HG03064 (cell line): ENCODE results near the gene NABP1.

Source experiments
- ATAC-seq: cut with Tn5 transposase; IDR thresholded peaks from one replicate; pipeline ENCODE4 v1.9.1; 2021; ENCODE audit warnings: low read depth; ENCODE audit not compliant: unreplicated experiment

NABP1 gene

GRCh38 chr2:191646163-191646902, 31.6 kb upstream of the NABP1 start:
- ATAC-seq = no peak

GRCh38 chr2:191649519-191649918, 28.4 kb upstream of the NABP1 start:
- ATAC-seq = no peak

- ATAC-seq = peak; percentile 98
Measured at GRCh38 chr2:191650896-191651773, 26.8 kb upstream of the NABP1 start.

DNA sequence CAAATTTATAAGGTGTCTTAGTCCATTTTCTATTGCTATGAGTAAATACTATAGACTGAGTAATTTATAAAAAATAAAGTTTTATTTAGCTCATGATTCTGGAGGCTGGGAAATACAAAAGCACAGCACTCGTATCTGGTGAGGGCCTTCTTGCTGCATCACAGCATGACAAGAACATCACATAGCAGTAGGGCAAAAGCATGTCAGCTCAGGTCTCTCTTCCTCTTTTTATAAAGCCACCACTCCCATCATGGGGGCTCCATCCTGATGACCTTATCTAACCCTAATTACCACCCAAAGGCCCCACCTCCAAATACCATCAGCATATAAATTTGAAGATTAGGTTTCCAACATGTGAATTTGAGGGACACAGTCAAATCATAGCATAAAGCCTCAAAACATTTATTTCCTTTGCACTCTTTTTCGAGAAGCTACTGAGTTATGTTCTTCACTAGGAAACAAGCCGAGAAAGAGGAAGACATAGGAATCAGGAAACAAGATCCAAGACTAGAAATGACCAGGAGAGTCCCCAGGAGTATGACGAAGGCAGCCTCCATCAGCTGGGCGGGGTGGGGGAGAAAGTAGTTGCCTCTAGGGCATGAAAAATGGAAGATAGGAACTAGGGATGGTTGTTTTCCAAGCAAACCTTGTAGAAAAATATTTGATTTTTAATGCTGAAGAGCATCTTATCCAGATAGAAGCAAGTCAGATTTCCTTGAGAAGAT, 24.1 kb upstream of the NABP1 start:
- no peak for ATAC-seq

- ATAC-seq = no peak
Measured at GRCh38 chr2:191656391-191656790, 21.5 kb upstream of the NABP1 start.

- ATAC-seq = no peak
Measured at GRCh38 chr2:191656792-191657191, 21.1 kb upstream of the NABP1 start.

DNA sequence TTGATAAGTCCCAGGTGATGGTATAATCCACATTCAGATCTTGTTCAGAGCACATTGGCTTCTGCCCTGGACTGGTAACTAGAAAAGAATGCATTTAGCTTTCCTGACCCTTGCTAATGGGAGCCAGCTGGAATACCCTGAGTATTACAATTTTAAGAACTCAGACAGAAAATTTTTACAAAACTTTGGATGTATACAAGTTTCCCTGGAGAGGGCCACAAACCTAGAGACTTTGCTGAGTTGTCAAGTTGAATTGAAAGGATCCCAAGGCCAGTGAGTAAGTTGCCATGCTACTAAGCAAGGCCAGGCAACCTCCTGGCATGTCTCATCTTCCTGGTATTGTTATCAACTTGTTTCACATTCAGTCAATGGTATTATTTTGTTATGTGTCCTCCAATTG, 20.0 kb upstream of the NABP1 start:
- ATAC-seq = no peak

GRCh38 chr2:191659198-191659597, 18.7 kb upstream of the NABP1 start:
- ATAC-seq = no peak

GRCh38 chr2:191660575-191660974, 17.4 kb upstream of the NABP1 start:
- ATAC-seq = no peak

- no peak for ATAC-seq
Measured at GRCh38 chr2:191661097-191661924, 16.6 kb upstream of the NABP1 start.

DNA sequence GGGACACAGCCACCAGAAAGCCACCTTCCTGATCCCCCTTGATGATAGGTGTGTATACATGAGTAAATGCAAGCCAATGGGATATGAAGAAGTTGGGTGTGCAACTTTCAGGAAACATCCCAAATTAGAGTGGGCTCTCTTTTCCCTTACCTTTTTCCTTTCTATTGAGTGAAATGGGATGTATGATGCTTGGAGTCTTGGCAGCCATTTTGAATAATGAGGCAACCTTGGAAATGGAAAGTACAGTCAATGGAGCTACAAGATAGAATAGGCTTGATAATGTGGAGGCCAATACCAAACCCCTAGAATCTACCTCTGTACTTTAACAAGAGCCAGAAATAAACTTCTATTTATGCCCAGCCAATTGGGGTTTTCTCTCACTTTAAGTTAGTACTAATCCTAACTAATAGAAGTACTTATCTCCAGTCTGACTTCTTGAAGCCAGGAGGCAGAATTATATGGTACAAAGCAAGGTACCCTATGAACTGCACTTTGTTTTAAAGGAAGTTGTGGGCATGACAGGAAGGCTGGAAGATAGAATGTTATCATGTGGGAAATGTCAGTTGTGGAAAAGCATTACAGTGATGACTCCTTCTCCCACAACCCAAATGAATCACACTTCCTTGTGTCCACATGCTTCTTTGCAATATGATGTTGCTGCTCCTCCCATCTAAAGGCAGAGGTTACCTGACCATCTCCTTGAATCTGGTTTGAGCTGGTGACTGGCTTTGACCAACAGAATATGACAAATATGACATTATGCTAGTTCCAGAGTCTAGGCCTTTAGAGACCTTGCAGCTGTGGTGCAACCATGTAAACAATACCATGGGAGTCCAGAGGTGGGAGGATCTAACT, 12.9 kb upstream of the NABP1 start:
- ATAC-seq = no peak

DNA sequence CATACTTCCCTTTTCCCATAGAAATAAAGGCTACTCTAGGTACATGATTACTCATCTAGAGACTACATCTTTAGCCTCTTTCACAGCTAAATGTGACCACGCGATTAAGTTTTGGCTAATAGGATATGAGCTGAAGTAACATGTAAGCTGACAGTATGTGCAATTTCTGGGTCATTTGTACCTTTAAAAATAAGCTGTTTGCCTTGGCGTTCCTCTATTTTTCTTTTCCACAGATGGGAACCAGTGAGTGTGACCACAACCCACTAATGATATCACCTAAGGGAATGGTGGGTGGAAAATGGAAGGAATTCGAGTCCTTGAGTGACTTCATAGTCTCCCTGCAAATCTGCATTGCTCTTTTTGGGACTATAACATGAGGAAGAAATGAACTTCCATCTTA, 11.7 kb upstream of the NABP1 start:
- no peak for ATAC-seq

DNA sequence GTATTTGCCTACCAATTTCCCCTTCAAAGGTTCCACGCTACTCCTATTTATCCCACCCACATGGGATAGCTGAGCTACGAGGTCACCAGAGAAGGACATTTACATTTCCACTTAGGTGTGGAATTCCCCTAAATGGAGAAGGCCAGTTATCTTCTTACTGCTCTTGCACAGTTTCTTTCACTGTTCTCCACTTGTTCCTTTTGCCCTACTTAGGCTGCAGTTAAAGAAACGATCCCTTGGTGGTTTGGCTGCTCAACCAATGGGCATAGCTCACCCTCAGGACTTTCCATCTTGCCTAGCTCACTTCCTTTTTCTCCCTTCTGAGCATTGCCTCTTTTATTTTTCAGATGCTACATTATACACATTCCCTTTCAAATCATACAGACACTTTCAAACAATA, 11.2 kb upstream of the NABP1 start:
- ATAC-seq = peak; percentile 55

GRCh38 chr2:191670076-191670475, 7.9 kb upstream of the NABP1 start:
- peak; percentile 68 for ATAC-seq

DNA sequence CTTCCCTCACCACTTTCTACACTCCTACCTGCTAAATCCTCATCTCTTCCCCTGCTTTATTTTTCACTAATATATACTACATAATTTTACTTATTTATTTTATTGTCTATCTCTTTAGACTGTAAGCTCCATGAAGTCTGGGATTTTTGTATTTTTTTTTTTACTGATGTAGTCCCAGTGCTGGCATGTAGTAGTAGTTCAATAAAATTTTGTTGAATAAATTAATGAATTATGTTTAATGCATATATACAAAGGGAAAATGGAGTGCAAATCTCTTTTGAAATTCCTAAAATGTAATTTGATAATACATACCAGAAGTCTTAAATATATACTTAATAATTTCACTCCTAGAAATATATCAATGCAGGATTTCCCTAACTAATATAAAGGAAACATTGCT, 7.1 kb upstream of the NABP1 start:
- ATAC-seq = no peak

DNA sequence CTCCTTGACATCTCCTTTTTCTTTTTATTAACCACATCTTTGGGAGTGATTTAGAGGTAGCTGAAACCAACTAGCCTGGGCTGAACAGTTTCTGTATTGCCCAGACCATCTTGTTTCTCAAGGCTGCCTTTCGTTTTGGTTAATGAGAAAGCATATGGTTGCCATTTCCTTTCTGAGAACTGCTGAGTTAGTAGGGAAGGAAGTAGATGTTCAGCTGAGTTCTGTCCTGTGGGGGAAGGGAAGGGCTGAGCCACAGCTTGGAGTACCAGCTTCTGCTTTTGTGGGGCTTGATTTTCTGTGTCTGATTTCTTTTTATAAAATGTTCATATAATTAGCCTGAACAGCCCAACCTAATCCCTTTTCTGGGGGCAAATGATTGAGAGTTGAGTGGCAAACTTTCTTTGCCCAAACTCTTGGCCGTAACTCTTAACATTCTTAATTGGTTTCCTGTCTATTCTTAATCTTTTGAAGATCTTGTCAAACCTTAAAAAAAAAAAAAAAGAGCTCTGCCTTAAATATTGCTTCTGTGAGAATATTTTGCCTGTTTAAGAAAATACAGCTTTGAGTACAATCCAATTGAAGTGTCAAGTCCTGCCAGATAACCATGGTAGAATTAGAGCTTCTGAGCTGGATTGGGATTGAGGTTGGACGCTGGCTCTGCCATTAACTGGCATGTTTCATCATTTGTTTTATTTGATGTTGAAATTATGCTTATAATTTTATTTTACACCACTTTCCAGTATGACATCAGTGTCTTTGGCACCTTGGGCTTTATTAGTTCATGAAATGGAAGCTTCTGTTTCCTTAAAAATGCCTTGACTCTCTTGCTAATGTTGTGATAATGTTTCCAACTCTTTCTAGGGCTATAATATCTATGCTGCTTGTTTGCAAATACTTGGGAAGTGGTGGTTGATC, 1.9 kb upstream of the NABP1 start:
- peak; percentile 63 for ATAC-seq

DNA sequence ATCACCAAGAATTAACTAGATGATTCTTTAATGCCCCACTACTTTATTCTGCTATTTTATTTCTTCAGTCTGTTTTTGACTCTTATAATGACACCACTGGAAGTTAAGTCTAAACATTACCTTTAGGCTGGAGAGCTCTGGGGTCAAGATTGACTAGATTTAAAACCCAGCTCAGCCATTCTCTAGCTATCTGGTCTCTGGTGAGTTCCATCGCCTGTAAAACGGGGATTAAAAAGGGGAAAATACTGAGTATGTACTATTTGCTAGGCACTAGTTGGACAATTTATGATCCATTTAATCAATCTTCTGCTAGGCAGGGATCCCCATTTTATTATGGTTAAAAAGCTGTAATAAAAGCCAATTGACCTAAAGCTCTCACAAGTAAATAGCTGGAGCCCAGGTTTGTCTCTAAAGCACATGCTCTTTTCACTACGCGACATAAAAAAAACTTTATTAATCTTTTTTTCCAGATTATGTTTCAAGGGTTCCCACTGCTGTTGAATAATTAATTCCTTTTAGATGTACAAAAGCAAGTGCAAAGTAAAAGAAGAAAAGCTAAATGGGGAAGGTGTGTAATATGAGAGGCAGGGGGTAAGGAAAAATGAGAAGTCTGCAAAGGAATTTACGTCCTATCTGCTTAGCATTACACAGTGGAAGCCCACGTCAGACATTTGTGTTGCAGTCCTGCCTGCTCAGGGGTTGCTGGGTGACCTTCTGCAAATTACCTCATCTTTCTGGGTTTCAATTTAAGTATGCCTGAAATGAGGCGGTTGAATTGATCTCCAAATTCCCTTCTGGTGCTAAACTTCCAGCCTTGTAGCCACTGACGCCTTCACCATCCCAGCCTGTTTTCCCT, 918 bp upstream of the NABP1 start:
- ATAC-seq = peak; percentile 22
